HCT116 (cell line): ENCODE results near the gene ZFAND5. TPM values are rescaled to one million over a fixed set of nuclear protein-coding genes. Genes with fewer than 3 reads are reported as not detected.

Experiments
- ATAC-seq: fragments of 200-7000 bp; cut with Tn5 transposase; 2 replicates; pipeline ENCODE4 v1.9.1; 2020; ENCODE audit warnings: mild to moderate bottlenecking, moderate library complexity
- BruUV-seq: library from RNA; stranded (reverse); fragments of 400-500 nt; replicated peaks from 2 replicates; lab custom pipeline; 2021; lab: Mats Ljungman, UMichigan
- CTCF ChIA-PET: fragments of 300-600 bp; sonication (Branson Sonifier 250); formaldehyde crosslinking; loops from one replicate; lab custom pipeline; 2021; ENCODE audit warnings: antibody characterized with exemption; lab: Charles Lee
- POLR2A ChIA-PET: fragments of 300-600, 350-600 bp; sonication (Branson Sonifier 250); formaldehyde crosslinking; loops from one replicate; lab custom pipeline; 2021; ENCODE audit warnings: antibody characterized with exemption; lab: Charles Lee
- RAD21 ChIA-PET, 2 experiments: fragments of 300-600 bp; sonication (Branson Sonifier 250); formaldehyde crosslinking; loops; one replicate each; lab custom pipeline; 2023; ENCODE audit warnings: low total read pairs in 2 of 2; ENCODE audit not compliant: uncharacterized antibody in 2 of 2, unreplicated experiment in 2 of 2, low non-redundant PET in 1 of 2; lab: Charles Lee
- DNase-seq: peaks from one replicate; pipeline ENCODE4 v3.0.0-alpha.2; 2010; ENCODE audit warnings: low read depth, low spot score
- H2AFZ ChIP-seq: fragments of 200-600 bp; shearing (Covaris generic), sonication (generic); 2 replicates; pipeline ENCODE4 v1.6.1; 2017; ENCODE audit warnings: low read depth, mixed run types, mixed read lengths, antibody characterized with exemption, low read length; ENCODE audit not compliant: poor library complexity, severe bottlenecking
- H3K27ac ChIP-seq: 2 replicates; pipeline ENCODE4 v1.5.1; 2012; ENCODE audit warnings: low read depth, low read length
- H3K27me3 ChIP-seq: fragments of 200-600 bp; sonication (generic); 2 replicates; pipeline ENCODE4 v1.6.1; 2016; ENCODE audit warnings: mixed run types, low read length, mixed read lengths; ENCODE audit not compliant: insufficient read depth
- H3K36me3 ChIP-seq, 2 experiments: fragments of 200-500 bp in 1 of 2; fragments of 200-600 bp in 1 of 2; sonication (Bioruptor generic) in 1 of 2; sonication (generic) in 1 of 2; 2 replicates each; pipeline versions ENCODE4 v1.5.1 to v1.6.1; 2014 to 2016; ENCODE audit warnings: low read length in 2 of 2, inconsistent platforms in 1 of 2, mixed read lengths in 1 of 2, mixed run types in 1 of 2; ENCODE audit not compliant: insufficient read depth in 2 of 2, control insufficient read depth in 1 of 2
- H3K4me1 ChIP-seq, 2 experiments: fragments of 200-600 bp in 1 of 2; sonication (generic) in 1 of 2; 2 replicates each; pipeline versions ENCODE4 v1.5.1 to v1.6.1; 2012 to 2017; ENCODE audit warnings: low read length in 2 of 2, inconsistent platforms in 1 of 2, mild to moderate bottlenecking in 1 of 2, mixed read lengths in 1 of 2, mixed run types in 1 of 2, moderate library complexity in 1 of 2; ENCODE audit not compliant: insufficient read depth in 2 of 2, control insufficient read depth in 1 of 2
- H3K4me2 ChIP-seq: fragments of 200-600 bp; sonication (generic); 2 replicates; pipeline ENCODE4 v1.6.1; 2017; ENCODE audit warnings: mixed run types, low read length, mixed read lengths
- H3K4me3 ChIP-seq, 2 experiments: fragments of 200-600 bp in 1 of 2; sonication (generic) in 1 of 2; replicated peaks in 1 of 2; 2 replicates each; pipeline ENCODE4 v1.5.1; 2011 to 2016; ENCODE audit warnings: low read length in 2 of 2, control low read depth in 1 of 2, low read depth in 1 of 2, mild to moderate bottlenecking in 1 of 2, mixed read lengths in 1 of 2, mixed run types in 1 of 2
- H3K79me2 ChIP-seq: fragments of 200-600 bp; sonication (generic); 2 replicates; pipeline ENCODE4 v1.6.1; 2017; ENCODE audit warnings: mild to moderate bottlenecking, mixed run types, low read length, moderate library complexity, mixed read lengths; ENCODE audit not compliant: insufficient read depth
- H3K9ac ChIP-seq: fragments of 200-600 bp; sonication (generic); 2 replicates; pipeline ENCODE4 v1.6.1; 2016; ENCODE audit warnings: low read length, mixed read lengths
- H3K9me2 ChIP-seq: fragments of 200-600 bp; sonication (generic), shearing (Covaris generic); 2 replicates; pipeline ENCODE4 v1.6.1; 2017; ENCODE audit warnings: mixed run types, mild to moderate bottlenecking, moderate library complexity; ENCODE audit not compliant: insufficient read depth
- H3K9me3 ChIP-seq, 2 experiments: fragments of 200-500 bp in 1 of 2; fragments of 200-600 bp in 1 of 2; sonication (Bioruptor generic) in 1 of 2; sonication (generic) in 1 of 2; 2 replicates each; pipeline ENCODE4 v1.6.1; 2014 to 2017; ENCODE audit warnings: low read length in 2 of 2, mixed read lengths in 2 of 2, inconsistent platforms in 1 of 2, low read depth in 1 of 2, mild to moderate bottlenecking in 1 of 2, mixed run types in 1 of 2, moderate library complexity in 1 of 2; ENCODE audit not compliant: control insufficient read depth in 1 of 2, insufficient read depth in 1 of 2
- H4K20me1 ChIP-seq: fragments of 200-600 bp; sonication (generic), shearing (Covaris generic); 2 replicates; pipeline ENCODE4 v1.6.1; 2017; ENCODE audit warnings: mixed run types, mild to moderate bottlenecking, moderate library complexity; ENCODE audit not compliant: insufficient read depth
- ATF3 ChIP-seq: IDR thresholded peaks from 2 replicates; pipeline ENCODE4 v1.6.1; 2012
- CBX3 ChIP-seq: IDR thresholded peaks from 2 replicates; pipeline ENCODE4 v1.6.1; 2012; ENCODE audit warnings: low read depth
- CEBPB ChIP-seq: IDR thresholded peaks from 2 replicates; pipeline ENCODE4 v1.6.1; 2012; ENCODE audit warnings: low read depth
- CTCF ChIP-seq, 3 experiments: fragments of 200-600 bp in 1 of 3; sonication (generic) in 1 of 3; IDR thresholded peaks in 2 of 3; conservative IDR thresholded peaks in 1 of 3; 2 replicates each; pipeline ENCODE4 v1.5.1; 2012 to 2017; ENCODE audit warnings: low read depth in 2 of 3, low read length in 2 of 3, antibody characterized with exemption in 1 of 3, borderline replicate concordance in 1 of 3, control low read depth in 1 of 3, mild to moderate bottlenecking in 1 of 3, mixed read lengths in 1 of 3, mixed run types in 1 of 3, moderate library complexity in 1 of 3; ENCODE audit not compliant: insufficient read depth in 1 of 3
- EGR1 ChIP-seq: IDR thresholded peaks from 2 replicates; pipeline ENCODE4 v1.6.1; 2012; ENCODE audit warnings: low read depth
- EZH2 ChIP-seq: fragments of 200-600 bp; sonication (generic); IDR thresholded peaks from 2 replicates; pipeline ENCODE4 v1.6.1; 2017; ENCODE audit warnings: antibody characterized with exemption, mixed run types
- EZH2phosphoT487 ChIP-seq: fragments of 200-600 bp; IDR thresholded peaks from 2 replicates; pipeline ENCODE4 v1.6.1; 2018; ENCODE audit warnings: antibody characterized with exemption, borderline replicate concordance
- JUND ChIP-seq: IDR thresholded peaks from 2 replicates; pipeline ENCODE4 v1.6.1; 2012
- MAX ChIP-seq: IDR thresholded peaks from 2 replicates; pipeline ENCODE4 v1.6.1; 2012
- POLR2A ChIP-seq: IDR thresholded peaks from 2 replicates; pipeline ENCODE4 v1.7.0; 2011; ENCODE audit warnings: borderline replicate concordance; ENCODE audit not compliant: insufficient read depth, insufficient read length; ENCODE audit errors: extremely low read depth
- POLR2AphosphoS5 ChIP-seq: IDR thresholded peaks from 2 replicates; pipeline ENCODE4 v1.6.1; 2011; ENCODE audit warnings: mild to moderate bottlenecking, low read depth, low read length, moderate library complexity
- RAD21 ChIP-seq: IDR thresholded peaks from 2 replicates; pipeline ENCODE4 v1.6.1; 2012; ENCODE audit warnings: low read depth, mild to moderate bottlenecking
- SIN3A ChIP-seq: IDR thresholded peaks from 2 replicates; pipeline ENCODE4 v1.6.1; 2012; ENCODE audit warnings: low read depth
- SP1 ChIP-seq: IDR thresholded peaks from 2 replicates; pipeline ENCODE4 v1.6.1; 2012; ENCODE audit warnings: low read depth
- SRF ChIP-seq: IDR thresholded peaks from 2 replicates; pipeline ENCODE4 v1.6.1; 2012; ENCODE audit warnings: low read depth
- TCF7L2 ChIP-seq: IDR thresholded peaks from 2 replicates; pipeline ENCODE4 v1.7.0; 2011; ENCODE audit warnings: borderline replicate concordance, inconsistent platforms; ENCODE audit not compliant: insufficient read depth, insufficient read length; ENCODE audit errors: extremely low read depth
- ZBTB33 ChIP-seq: IDR thresholded peaks from 2 replicates; pipeline ENCODE4 v1.6.1; 2011; ENCODE audit warnings: mild to moderate bottlenecking, low read length, moderate library complexity; ENCODE audit not compliant: insufficient replicate concordance; ENCODE audit errors: extremely low read depth
- intact Hi-C: fragments of 100-400 bp; cut with micrococcal nuclease; formaldehyde crosslinking; loops from 2 replicates; pipeline ENCODE4 v1.10.0; 2022
- total RNA-seq: library from RNA; stranded (reverse); gene quantifications from one replicate; pipeline ENCODE4 v1.2.1, GENCODE V29; 2021; ENCODE audit not compliant: unreplicated experiment

ZFAND5 gene
- total RNA-seq, 1 experiment from 2014 or later, result 128 TPM

- TF ChIP-seq ZBTB33 (no peak), RAD21 (no peak), POLR2AphosphoS5 (no peak), SP1 (no peak)
- TF ChIP-seq, all 23 proteins: peak for 0
Measured at GRCh38 chr9:72332351-72332750, 32.7 kb downstream of the ZFAND5 start (continued).

- Histone ChIP-seq H4K20me1 (no peaks in the 10 kb centered on the region), H3K9ac (no peak overlapping the region), H3K4me3 (no peak overlapping the region), H3K9me2 (no peaks in the 10 kb centered on the region), H3K27me3 (no peaks in the 10 kb centered on the region), H3K4me2 (no peak overlapping the region), H3K79me2 (no peaks in the 10 kb centered on the region), H3K9me3 (no peaks in the 10 kb centered on the region), H3K4me1 (no peaks in the 10 kb centered on the region), H3K36me3 (no peaks in the 10 kb centered on the region), H3K27ac (no peak overlapping the region), H2AFZ (no peak overlapping the region)
- RAD21 ChIA-PET, result no interaction called here
- DNase-seq, result no peak
- CTCF ChIA-PET, result no interaction called here
- no TSS peak for BruUV-seq
- POLR2A ChIA-PET, result no interaction called here
- TF ChIP-seq EZH2 (no peak), CTCF (IDR thresholded peaks at IDR 0.05 in 2 of 3, conservative IDR thresholded peaks at IDR 0.05 in 1 of 3; ENCODE audit: borderline replicate concordance in 1 of 3, insufficient read depth in 1 of 3, low read depth in 2 of 3, low read length in 2 of 3) (no peak), CEBPB (no peak), TCF7L2 (no peak), JUND (no peak), MAX (no peak), EGR1 (no peak), ZBTB33 (no peak), EZH2phosphoT487 (no peak), ATF3 (no peak), SRF (no peak), POLR2A (no peak), CBX3 (no peak), SIN3A (no peak)
- no peak for ATAC-seq
- intact Hi-C loops, result no loop called here
Measured at GRCh38 chr9:72327631-72328030, 37.4 kb downstream of the ZFAND5 start.
